Right renal cortex interstitium (tissue), 3 donors: ENCODE results near the gene DSCAM. TPM values are rescaled to one million over a fixed set of nuclear protein-coding genes. Genes with fewer than 3 reads are reported as not detected.
"Not testable (repeated sequence)": the region's sequence is repeated elsewhere in the genome, so short reads cannot be mapped to it uniquely, and the experiment has no call there.

ENCODE experiments used
- DNase-seq, 3 donors: peaks; one replicate each; pipeline ENCODE4 v3.0.0-alpha.2; 2013; ENCODE audit warnings: low read depth in 3 of 3, low spot score in 2 of 3
- polyA plus RNA-seq, 3 donors: library from polyadenylated mRNA; unstranded; fragments of 120-200 nt; gene quantifications; one replicate each; pipeline ENCODE4 v1.2.1, GENCODE V29; 2013; ENCODE audit not compliant: insufficient read length in 3 of 3

The DSCAM gene
- polyA plus RNA-seq, 3 donors: 0.04 to 0.11 (median 0.07) TPM

DNA sequence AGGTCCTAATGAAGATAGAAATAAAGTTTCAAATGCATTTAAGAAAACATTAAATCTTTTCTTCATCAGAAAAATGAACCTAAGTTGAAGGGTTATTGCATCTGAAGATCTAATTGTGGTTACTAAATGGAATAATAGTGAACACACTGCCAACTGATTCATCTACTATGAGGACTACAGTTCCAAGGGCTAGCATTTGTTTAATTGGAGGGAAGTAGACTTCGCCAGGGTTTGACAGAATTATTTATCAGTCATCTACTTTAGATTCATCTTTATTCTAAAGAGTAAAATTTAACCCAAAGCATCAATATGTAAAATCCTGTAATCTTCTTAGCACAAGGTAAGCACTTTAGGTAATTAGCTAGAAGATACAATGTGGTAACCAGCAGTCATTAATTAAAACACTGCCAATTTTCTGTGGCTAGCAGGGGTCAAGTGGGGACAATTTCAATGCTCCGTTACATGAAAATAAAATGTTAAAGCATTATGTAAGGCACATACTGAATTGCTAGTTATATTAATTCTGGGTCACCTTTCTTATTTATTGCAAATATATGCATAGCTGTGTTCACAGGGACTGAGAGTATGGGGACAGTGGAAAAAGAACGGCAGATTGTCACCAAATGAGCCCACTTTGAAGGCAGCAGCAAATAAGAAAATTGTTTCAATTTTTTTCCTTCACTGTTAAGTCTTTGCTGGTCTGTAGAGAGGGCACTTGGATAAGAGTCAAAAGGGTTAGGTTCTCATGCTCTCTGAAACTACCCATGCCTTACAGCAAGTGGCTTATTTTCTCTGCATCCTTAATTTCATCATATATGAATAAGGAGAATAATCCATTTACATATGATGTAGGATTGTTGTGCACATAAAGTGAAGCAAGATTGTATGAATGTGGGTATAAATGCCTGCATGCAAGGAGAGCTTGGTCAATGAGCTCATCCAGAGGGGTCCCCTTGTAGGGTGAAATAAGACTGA lies 563.8 kb downstream of the DSCAM start:
- DNase-seq: no peak

DNA sequence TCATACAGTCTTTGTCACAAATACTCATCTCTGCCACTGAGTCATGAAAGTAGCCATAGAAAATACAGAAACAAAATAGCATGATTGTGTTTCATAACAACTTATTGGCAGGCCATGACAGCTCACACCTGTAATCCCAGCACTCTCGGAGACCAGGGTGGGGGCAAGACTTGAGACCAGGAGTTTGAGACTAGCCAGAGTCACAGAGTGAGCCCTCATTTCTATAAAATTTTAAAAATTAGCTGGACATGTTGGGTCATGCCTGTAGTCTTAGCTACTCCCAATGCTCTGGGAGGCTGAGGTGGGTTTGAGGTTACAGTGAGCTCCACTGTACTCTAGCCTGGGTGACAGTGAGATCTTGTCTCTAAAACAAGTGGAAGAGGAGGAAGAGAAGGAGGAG lies 568.6 kb downstream of the DSCAM start:
- DNase-seq: no peak

DNA sequence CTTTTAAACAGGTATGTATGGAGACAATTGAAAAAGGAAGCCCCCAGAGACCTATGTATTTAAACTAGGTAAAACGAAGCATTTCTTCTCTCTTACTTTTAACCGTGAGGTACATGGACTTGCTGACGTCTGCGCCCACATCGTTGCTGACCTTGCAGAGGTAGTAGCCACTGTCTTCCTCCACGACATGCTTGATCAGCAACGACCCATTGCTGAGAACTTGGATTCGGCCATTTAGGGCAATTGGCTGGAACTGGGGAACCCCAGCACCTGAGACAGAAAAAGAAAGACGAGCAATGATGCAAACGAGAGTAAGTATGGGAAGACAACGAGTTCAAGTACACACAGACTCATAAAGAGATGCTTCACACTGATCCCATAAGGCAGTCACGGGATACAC lies 571.0 kb downstream of the DSCAM start:
- no peak for DNase-seq

DNA sequence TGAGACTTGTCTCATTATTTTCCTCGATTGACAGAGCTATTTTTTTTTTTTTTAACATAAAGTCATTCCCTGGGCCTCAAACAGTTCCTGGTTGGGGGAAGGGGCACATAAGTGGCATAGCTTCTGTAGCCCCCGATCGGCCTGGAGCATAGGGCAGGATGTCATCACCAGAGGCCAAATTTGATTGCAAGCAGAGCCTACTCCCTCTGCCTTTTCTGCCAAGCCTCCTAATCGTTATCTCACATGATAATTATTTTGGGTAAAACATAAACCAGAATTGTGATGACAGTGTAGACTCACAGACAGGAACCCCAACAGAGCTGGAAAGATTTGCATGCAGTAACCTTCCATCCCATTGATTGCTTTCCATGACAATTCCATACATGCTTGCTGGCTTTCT lies 574.9 kb downstream of the DSCAM start:
- no peak for DNase-seq

DNA sequence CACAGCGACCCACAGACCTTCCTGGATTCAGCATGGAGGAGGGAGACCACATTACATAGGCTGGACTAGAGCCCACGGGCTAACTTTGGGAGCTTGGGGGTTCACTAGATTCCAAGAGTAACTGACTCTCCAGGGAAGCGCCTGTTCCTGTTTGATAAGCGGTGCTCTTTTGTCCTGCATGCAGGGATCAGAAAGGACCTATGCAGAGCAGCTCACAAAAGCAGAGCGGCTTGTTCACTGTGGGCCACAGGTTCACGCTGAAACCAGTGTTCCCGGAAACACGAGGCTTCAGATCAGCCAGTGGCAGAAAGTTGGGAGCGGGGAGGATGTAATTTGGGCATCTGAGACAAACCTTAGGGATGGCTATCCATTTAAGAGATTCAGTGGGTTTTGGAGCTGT lies 575.8 kb downstream of the DSCAM start:
- DNase-seq: no peak

DNA sequence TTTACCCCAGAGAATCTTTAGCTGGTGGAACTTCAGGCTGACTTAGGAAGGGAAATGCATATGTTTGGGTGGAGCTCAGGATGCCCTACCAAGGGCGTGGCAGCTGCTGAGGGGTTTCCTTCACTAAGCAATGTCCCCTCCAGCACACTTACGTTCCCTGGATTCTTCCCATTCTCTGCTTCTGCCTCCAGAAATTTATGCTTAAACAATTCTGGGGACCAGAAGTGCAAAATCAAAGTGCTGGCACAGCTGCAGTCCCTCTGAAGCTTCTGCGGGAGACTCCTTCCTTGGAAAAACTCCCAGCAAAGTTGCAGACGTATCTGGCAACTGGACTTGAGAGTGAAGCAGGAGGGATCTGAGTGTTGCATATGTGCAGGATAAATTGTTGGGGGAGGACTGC lies 576.9 kb downstream of the DSCAM start:
- DNase-seq: no peak

DNA sequence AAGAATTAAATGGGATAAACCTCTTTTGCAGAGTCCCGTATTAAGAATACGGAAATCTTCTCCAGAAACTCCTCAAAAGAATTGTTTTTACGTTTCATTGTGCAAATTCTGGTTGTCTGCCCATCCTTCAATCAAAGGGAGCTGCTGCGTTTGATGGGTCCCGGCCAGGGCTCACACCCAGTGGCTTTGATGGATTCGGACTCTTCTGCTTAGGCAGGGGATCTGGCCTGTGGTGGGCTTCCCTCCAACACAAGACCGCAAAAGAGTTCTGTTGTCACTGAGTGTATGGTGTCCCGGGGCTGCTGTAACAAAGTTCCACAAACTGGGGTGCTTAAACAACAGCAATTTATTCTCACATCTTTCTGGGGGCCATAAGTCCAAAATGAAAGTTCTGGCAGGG lies 577.7 kb downstream of the DSCAM start:
- no peak for DNase-seq

DNA sequence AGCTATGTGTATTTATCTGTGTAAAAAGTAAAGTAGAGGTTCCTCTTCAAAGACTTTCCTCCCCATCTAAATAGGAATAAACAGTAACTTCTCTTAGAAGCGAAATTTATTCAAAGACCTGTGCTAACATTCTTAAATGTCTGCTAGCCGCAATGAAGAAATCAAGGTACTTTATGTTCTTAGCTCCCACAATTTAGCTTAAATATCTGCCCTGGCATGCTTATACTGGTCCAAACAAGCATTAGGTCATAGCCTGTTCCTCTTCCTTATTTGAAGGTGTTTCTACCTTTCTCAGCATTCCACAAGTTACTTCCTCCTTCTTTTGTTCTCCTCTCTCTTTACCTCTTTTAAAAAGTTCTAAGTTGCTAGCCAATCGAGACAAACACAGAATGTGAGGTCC lies 588.5 kb downstream of the DSCAM start:
- not testable (repeated sequence) for DNase-seq

DNA sequence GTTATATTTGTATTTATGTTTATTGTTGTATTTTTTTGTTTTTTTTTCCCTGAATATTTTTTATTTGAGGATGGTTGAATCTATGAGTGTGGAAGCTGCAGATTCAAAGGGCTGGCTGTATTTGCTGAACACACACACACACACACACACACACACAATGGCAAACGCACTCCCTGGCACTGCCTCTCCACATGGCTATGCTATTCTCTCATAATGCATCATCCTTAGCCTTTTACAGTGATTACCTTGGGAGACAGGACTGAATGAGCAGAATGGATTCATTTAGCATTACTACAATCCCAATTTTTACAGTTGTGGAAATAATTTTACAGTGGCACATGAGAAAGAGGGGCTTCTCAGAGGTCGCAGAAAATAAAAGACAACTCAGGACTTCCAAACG lies 589.6 kb downstream of the DSCAM start:
- DNase-seq: no peak

DNA sequence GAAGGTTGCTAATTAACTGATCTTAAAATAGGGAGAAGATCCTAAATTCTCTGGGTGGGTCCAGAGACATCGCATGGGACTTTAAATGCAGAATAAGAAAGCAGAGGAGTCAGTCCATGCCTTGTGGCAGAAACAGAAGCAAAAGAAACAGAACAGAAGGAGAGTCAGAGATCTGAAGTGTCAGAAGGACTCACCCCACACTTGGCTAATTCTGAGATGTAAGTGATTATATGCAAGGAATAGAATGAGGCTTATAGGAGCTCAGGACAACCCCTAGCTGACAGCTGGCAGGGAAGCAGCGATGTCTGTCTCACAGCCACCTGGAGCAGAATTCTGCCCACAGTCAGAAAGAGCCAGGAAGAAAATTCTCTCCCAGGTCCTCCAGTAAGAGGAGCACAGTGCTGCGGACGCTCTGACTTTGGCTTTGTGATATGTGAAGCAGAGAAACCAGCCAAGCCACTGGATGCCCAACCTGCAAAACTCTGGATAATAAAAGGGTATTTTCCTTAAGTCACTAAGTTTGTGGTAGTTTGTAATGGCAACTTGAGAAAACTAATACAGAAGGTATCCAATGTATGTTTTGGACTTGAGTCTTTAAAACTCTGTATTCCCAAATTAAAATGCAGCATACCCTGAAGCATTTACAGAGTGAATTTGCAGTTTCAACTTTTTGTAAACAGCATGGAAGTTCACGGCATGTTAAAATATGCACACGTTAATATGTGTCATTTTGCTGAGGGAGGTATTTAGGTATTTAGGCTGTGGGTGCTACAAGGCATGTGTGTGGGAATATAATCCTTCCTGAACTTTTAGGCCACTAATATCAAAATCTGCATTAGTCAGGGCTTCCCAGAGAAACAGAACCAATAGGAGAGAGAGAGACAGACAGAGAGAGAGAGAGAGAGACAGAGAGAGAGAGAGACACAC lies 591.2 kb downstream of the DSCAM start:
- DNase-seq: no peak

DNA sequence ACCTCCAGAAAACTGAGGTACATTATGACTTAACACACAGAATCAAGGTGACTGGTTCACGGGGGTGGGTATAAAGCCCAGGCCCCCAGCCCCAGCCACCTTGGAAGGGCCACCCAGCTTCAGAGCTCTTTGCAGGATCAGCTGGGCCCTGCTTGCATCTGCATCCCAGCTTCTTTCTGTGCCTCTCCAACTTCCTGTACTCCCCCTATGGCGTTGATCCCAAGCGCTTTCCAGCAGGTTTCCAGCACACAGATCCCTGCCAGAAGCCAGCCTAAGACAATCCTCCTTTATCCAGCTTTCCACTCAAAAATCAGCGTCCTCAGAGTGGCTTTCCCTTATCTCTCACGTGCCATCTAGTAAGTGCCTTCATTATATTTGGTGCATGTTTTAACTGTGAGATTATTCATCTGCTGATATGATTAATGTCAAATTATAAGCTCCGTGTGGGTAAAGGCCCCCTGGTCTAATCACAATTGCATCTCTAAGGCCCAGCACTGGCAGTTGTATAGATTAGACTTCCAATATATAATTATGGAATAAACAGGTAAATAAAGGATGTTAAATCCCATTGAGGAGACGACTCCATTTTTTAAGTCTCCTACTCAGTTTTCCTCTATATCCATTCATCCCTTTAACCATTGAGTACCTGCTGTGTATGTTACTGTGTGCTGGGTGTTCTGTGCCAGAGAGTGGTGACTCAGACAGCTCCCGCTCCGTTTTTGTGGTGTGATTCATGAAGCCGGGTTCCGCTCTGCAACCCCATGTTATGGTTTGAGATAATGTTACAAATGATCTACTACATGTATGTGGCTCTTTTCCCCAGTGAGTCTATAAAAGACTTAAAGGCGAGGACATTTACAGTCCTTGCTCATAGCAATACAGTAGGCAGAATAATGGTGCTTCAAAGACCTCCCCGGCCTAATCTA lies 592.2 kb downstream of the DSCAM start:
- DNase-seq: no peak

DNA sequence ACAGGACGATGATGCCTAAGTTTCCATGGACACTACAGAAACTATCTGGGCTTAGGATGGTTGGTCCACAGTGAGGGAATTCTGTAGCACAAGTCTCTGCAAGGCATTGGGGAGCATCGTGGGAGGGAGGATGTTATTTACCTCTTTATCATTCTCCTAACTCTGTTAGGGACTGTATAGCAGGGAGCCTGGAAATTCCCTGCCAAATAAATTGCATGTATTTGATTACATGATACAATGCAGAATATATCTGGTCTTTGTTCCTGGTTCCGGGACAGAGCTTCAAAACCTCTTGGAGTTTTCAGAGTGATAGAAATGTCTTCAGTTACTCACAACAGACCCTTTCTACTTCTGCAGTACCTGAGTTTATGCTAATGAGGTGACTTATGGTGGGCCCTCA lies 593.8 kb downstream of the DSCAM start:
- no peak for DNase-seq

DNA sequence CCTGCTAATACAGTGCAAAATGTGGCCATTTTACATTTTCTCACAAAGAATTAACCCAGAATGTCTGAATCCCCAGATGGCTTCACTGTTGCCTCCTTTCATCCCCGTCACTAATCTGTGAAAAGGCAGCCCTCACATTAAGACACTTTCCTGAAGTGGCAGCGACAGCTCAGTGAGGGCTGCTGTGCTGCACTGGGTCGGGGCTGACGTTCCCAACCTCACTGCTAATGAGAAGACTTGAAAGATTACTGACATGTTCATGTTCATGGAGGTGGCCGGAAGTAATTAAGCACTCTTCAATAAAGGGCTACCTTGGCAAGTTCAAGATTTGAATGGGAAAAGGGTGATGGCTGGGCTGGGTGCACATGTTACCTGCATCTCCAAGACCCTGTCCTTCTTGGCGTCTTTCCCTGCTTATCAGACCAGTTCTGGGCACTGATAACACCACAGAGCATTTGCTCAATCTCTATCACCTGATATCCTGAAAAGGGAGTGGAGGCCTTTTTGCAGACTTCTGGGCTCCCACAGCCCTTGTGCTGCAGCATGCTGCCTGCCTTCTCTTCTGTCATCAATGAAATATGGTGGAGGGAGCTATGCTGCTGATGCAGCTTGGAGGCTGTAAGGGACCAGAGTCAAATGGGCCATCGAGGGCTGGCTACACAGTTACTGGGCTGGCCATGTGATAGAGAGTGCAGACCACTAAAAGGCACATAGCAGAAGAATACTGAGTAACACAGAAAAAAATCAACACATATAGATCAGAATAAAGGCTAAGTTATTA lies 596.3 kb downstream of the DSCAM start:
- DNase-seq: no peak

DNA sequence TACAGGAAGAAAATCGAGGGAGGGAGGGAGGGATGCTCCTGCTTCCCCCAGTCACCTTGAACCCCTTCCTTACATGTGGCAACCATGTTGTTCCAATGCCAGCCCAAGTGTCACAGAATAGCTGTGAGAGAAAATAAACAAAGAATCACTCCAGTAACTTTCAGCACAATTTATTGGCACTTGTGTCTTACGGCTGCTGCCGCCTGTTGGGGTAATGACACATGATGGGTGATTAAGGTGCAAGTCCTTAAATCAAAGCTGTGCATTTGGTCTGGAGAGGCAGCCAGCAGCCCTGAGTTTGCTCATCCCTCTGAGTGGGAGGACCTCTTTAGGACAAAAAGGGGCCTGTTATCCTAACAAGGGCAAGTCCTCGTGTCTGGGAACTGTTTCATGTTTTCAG lies 602.0 kb downstream of the DSCAM start:
- peak in 1 of 3 donors; percentile 23 for DNase-seq

DNA sequence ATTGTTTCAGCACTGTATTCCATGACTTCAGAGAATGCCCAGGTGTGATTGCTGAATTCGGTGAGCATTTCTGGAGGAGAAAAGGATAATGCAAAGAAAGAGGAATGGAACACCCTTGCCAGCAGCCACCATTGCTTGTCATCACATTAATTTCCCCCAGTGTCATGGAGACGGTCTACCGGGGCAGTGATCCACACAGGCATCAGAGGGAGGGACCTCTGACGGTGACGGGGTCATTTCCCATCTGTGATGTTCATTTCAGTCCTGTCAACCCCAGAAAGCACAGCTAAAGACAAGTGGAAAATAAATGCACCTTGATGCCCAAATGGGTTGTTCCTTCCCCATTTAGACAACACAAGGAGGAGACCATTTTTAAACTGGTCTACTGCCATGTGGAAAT lies 603.3 kb downstream of the DSCAM start:
- DNase-seq: peak in 1 of 3 donors; percentile 23

DNA sequence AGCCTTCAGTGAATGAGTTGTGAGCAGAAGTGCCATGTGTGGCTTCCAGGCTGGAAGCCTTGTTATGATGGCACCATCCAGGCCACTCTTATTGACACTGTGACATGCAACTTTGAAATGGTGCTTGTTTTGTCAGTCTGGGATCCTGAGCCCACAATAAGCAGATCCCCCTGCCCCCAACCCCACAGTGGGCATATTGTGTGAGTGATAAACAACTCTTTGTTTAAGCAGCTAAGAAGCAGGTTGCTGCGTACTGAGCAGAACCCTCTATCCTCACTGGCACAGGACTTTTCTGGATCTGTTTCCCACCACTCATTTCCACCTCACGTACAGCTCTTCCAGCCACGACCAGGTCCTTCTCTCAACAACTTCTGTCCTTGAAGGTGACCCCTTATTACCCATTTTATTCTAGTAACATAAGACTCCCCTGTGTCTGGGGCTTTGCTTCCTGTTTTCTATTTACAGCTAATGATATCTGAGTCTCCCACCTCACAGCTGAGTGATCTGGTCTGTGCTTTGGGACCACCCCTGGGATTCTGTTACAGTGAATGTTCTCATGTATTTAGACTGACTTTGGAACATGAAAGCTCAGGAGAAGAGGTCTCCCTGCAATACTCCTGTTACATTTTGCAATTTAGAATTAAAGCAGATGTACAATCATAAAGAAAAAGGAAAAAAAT lies 604.2 kb downstream of the DSCAM start:
- DNase-seq: no peak

DNA sequence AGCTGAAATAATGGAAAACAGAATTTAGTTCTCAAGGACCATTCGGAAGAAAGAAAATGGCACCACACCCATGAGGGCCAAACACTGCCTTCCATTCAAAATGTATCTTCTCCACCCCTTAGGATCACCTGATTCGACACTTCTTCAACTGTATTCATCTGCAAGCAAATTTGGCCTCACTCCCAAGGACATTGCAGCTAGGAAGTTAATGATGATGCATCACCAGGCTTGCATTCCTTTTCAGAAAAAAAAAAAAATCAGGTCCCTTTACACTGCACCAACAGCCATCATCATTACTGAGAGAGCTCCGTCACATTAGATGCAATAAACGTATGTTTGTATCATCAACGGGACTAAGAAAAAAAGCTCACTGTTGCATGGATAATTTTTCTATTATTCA lies 611.4 kb downstream of the DSCAM start:
- no peak for DNase-seq

DNA sequence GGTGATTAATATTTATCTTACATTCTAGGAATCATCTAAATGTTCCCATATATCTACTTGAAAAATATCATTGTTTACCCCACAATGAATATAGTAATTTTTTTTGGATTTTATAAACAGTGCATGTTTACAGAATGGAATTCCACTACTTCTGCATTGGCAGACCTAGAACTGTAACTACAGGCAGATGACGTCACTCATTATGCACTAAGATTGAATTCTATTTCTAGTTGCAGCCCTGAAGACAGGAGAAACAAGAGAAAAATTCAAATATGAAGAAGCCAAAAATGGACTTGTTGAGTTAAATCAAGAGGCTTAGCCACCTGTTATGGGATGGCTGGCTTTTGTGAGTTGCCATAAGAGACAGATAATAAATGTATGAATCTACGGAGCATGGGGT lies 615.0 kb downstream of the DSCAM start:
- no peak for DNase-seq

DNA sequence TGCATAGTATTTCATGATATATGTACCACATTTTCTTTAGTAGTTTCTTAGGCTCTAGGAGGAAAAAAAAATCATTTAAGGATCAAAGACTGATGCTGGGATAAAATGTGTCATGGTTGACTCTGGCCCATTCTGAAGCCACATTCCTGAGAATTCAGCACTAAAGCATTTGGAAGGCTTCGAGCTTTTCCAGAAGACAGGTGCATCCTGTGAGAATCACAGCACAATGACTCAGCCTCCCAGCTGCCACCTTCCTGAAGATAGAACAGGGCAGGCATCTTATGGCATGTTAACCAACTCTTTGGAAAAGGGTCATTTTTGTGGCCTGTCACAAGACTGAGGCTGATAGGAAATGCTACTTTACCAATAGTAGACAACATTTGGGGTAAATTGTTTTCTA lies 619.9 kb downstream of the DSCAM start:
- no peak for DNase-seq
